Activated CD4-positive, CD25-positive, alpha-beta regulatory T cell (primary cell): ENCODE measurements around the gene HAGH.

Experiments used
- DNase-seq, 4 experiments: peaks; one replicate each; lab custom pipeline; 2025; lab: John Stamatoyannopoulos, UW

The HAGH gene

GRCh38 chr16:1786242-1787055 lies 40.2 kb downstream of the HAGH start:
- DNase-seq: no peak

GRCh38 chr16:1785846-1786170 lies 40.8 kb downstream of the HAGH start:
- no peak for DNase-seq

- DNase-seq: no peak
Measured at GRCh38 chr16:1784977-1785845, 41.4 kb downstream of the HAGH start.

- DNase-seq: peak; percentile 94 to 95 (median 94)
Measured at GRCh38 chr16:1782408-1783264, 44.0 kb downstream of the HAGH start, which contains the start of the genes NUBP2 and SPSB3. NUBP2 (plus strand) TSS chr16:1782960; CDS start chr16:1783021, 61 bp downstream. SPSB3 (minus strand) TSS chr16:1782571; CDS start chr16:1781483, 1,088 bp downstream.

- DNase-seq: no peak
Measured at GRCh38 chr16:1781758-1782407, 44.7 kb downstream of the HAGH start.

- DNase-seq: no peak
Measured at GRCh38 chr16:1781254-1781653, 45.4 kb downstream of the HAGH start.

- no peak for DNase-seq
Measured at GRCh38 chr16:1780677-1781072, 46.0 kb downstream of the HAGH start.

GRCh38 chr16:1779741-1780676 lies 46.6 kb downstream of the HAGH start:
- DNase-seq: no peak

GRCh38 chr16:1779234-1779701 lies 47.4 kb downstream of the HAGH start:
- no peak for DNase-seq

- DNase-seq: no peak
Measured at GRCh38 chr16:1778200-1779179, 48.1 kb downstream of the HAGH start.

- no peak for DNase-seq
Measured at GRCh38 chr16:1777375-1778199, 49.0 kb downstream of the HAGH start.

- no peak for DNase-seq
Measured at GRCh38 chr16:1776991-1777374, 49.6 kb downstream of the HAGH start.

- DNase-seq: no peak
Measured at GRCh38 chr16:1776672-1776955, 50.0 kb downstream of the HAGH start.

GRCh38 chr16:1775846-1776671 lies 50.6 kb downstream of the HAGH start:
- no peak for DNase-seq

- DNase-seq: no peak
Measured at GRCh38 chr16:1775006-1775845, 51.4 kb downstream of the HAGH start.

GRCh38 chr16:1774448-1774780 lies 52.2 kb downstream of the HAGH start:
- no peak for DNase-seq
